HepG2 (cell line): ENCODE results near the gene MCM3AP. TPM values are rescaled to one million over a fixed set of nuclear protein-coding genes. Genes with fewer than 3 reads are reported as not detected.

Experiments used
- DPF2 ChIP-seq: sonication (generic); formaldehyde crosslinking; IDR thresholded peaks from 2 replicates; pipeline ENCODE4 v1.4.0; 2020; ENCODE audit warnings: mild to moderate bottlenecking, low read depth, missing genetic modification reagents, borderline replicate concordance
- FOXK2 ChIP-seq: fragments of 450-650 bp; IDR thresholded peaks from 2 replicates; pipeline ENCODE4 v1.6.1; 2016
- GATAD1 ChIP-seq: IDR thresholded peaks from 2 replicates; pipeline ENCODE4 v1.6.1; 2016; ENCODE audit warnings: missing genetic modification reagents, missing compliant biosample characterization
- MBD4 ChIP-seq: IDR thresholded peaks from 2 replicates; pipeline ENCODE4 v1.6.1; 2012; ENCODE audit warnings: low read length, inconsistent platforms, borderline replicate concordance
- NFE2L1 ChIP-seq: sonication (generic); formaldehyde crosslinking; IDR thresholded peaks from 2 replicates; pipeline ENCODE4 v1.4.0; 2020; ENCODE audit warnings: missing genetic modification reagents, mild to moderate bottlenecking, borderline replicate concordance
- RBM39 ChIP-seq: fragments of 200-400 bp; formaldehyde crosslinking; IDR thresholded peaks from one replicate; pipeline ENCODE4 v1.6.1; 2018; ENCODE audit warnings: antibody characterized with exemption, mild to moderate bottlenecking, low read depth, low read length; ENCODE audit not compliant: poor library complexity, severe bottlenecking
- SALL1 ChIP-seq: sonication (generic); formaldehyde crosslinking; IDR thresholded peaks from 2 replicates; pipeline ENCODE4 v1.8.0; 2022; ENCODE audit warnings: mild to moderate bottlenecking, missing genetic modification reagents
- SMAD1 ChIP-seq: sonication (generic); formaldehyde crosslinking; IDR thresholded peaks from 2 replicates; pipeline ENCODE4 v1.4.0; 2020; ENCODE audit warnings: missing genetic modification reagents, low read depth, mild to moderate bottlenecking, borderline replicate concordance
- TBL1XR1 ChIP-seq: fragments of 150-350 bp; IDR thresholded peaks from 2 replicates; pipeline ENCODE4 v1.6.1; 2014; ENCODE audit warnings: borderline replicate concordance, low read length; ENCODE audit not compliant: partially characterized antibody
- ZFP91 ChIP-seq: sonication (generic); formaldehyde crosslinking; IDR thresholded peaks from 2 replicates; pipeline ENCODE4 v1.9.0; 2022; ENCODE audit warnings: missing genetic modification reagents, mild to moderate bottlenecking, borderline replicate concordance
- ZKSCAN1 ChIP-seq: fragments of 150-350 bp; IDR thresholded peaks from 2 replicates; pipeline ENCODE4 v1.6.1; 2014; ENCODE audit warnings: low read length
- ZMYM3 ChIP-seq: sonication (generic); formaldehyde crosslinking; IDR thresholded peaks from 2 replicates; pipeline ENCODE4 v1.5.1; 2020; ENCODE audit warnings: mild to moderate bottlenecking, missing genetic modification reagents
- ZNF234 ChIP-seq: sonication (generic); formaldehyde crosslinking; conservative IDR thresholded peaks from 2 replicates; pipeline ENCODE4 v1.5.1; 2020; ENCODE audit warnings: mild to moderate bottlenecking, missing genetic modification reagents
- ZNF343 ChIP-seq: sonication (generic); formaldehyde crosslinking; IDR thresholded peaks from 2 replicates; pipeline ENCODE4 v1.4.0; 2020; ENCODE audit warnings: mild to moderate bottlenecking, missing genetic modification reagents
- ZNF629 ChIP-seq: sonication (generic); formaldehyde crosslinking; conservative IDR thresholded peaks from 2 replicates; pipeline ENCODE4 v1.5.0; 2020; ENCODE audit warnings: missing genetic modification reagents
- ZNF761 ChIP-seq: sonication (generic); formaldehyde crosslinking; conservative IDR thresholded peaks from 2 replicates; pipeline ENCODE4 v1.4.0; 2020; ENCODE audit warnings: mild to moderate bottlenecking, missing genetic modification reagents
- ZNF768 ChIP-seq: sonication (generic); formaldehyde crosslinking; IDR thresholded peaks from 2 replicates; pipeline ENCODE4 v1.4.0; 2020; ENCODE audit warnings: missing genetic modification reagents
- ZNF792 ChIP-seq: IDR thresholded peaks from 2 replicates; pipeline ENCODE4 v1.6.1; 2016
- polyA plus RNA-seq, 8 experiments: library from polyadenylated mRNA; depleted of rRNA in 3 of 8; stranded (reverse) in 7 of 8; unstranded in 1 of 8; fragments of >200 nt; fragmentation: Illumina TruSeq in 4 of 8; extraction: Trizol in 4 of 8; gene quantifications; 2 replicates each; pipeline versions ENCODE4 v1.2.1 to v1.2.3, GENCODE V29; 2011 to 2016; ENCODE audit warnings: low read depth in 4 of 8, missing spikeins in 1 of 8, mixed read lengths in 1 of 8; ENCODE audit not compliant: insufficient read depth in 1 of 8
- total RNA-seq, 5 experiments: library from RNA; depleted of rRNA; stranded (reverse); fragments of >200 nt; fragmentation: Illumina TruSeq; extraction: Trizol; gene quantifications; 2 replicates each; pipeline ENCODE4 v1.2.3, GENCODE V29; 2016; ENCODE audit warnings: low read depth in 1 of 5
- TF ChIP-seq, protein P1 (sequence below): sonication (generic); formaldehyde crosslinking; IDR thresholded peaks from 2 replicates; pipeline ENCODE4 v1.4.0; 2020; ENCODE audit warnings: missing genetic modification reagents
- TF ChIP-seq, protein P2 (sequence below): sonication (generic); formaldehyde crosslinking; IDR thresholded peaks from 2 replicates; pipeline ENCODE4 v1.5.1; 2020; ENCODE audit warnings: mild to moderate bottlenecking, missing genetic modification reagents, moderate library complexity
- TF ChIP-seq, protein P3 (sequence below): sonication (generic); formaldehyde crosslinking; IDR thresholded peaks from 2 replicates; pipeline ENCODE4 v1.4.0; 2020; ENCODE audit warnings: missing genetic modification reagents

The MCM3AP gene
- total and polyA plus RNA-seq, 2 of the 13 experiments (the other 11 are each of a cell fraction or from before 2014, with no cell fraction given) = 27.0 to 54.7 TPM

- TF ChIP-seq MBD4 (no peak), NFE2L1 (CRISPR knock-in tag) (no peak), ZMYM3 (CRISPR knock-in tag) (no peak), ZFP91 (peak; percentile 59; the same call in 1 of the 2 replicates), DPF2 (CRISPR knock-in tag) (no peak), GATAD1 (CRISPR knock-in tag) (peak; percentile 78), ZNF629 (CRISPR knock-in tag) (no peak), ZNF761 (no peak), FOXK2 (0 out of 2 replicates have a peak, but pooled peaks have one; percentile 34), ZNF792 (no peak), TBL1XR1 (no peak), ZNF234 (no peak), ZKSCAN1 (no peak), SALL1 (CRISPR knock-in tag) (no peak; the same call in 1 of the 2 replicates), SMAD1 (CRISPR knock-in tag) (no peak), ZNF768 (0 out of 2 replicates have a peak, but pooled peaks have one; percentile 20), ZNF343 (no peak), RBM39 (no peak)
- TF ChIP-seq, protein P1, sequence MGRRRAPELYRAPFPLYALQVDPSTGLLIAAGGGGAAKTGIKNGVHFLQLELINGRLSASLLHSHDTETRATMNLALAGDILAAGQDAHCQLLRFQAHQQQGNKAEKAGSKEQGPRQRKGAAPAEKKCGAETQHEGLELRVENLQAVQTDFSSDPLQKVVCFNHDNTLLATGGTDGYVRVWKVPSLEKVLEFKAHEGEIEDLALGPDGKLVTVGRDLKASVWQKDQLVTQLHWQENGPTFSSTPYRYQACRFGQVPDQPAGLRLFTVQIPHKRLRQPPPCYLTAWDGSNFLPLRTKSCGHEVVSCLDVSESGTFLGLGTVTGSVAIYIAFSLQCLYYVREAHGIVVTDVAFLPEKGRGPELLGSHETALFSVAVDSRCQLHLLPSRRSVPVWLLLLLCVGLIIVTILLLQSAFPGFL = no peak
- TF ChIP-seq, protein P2, sequence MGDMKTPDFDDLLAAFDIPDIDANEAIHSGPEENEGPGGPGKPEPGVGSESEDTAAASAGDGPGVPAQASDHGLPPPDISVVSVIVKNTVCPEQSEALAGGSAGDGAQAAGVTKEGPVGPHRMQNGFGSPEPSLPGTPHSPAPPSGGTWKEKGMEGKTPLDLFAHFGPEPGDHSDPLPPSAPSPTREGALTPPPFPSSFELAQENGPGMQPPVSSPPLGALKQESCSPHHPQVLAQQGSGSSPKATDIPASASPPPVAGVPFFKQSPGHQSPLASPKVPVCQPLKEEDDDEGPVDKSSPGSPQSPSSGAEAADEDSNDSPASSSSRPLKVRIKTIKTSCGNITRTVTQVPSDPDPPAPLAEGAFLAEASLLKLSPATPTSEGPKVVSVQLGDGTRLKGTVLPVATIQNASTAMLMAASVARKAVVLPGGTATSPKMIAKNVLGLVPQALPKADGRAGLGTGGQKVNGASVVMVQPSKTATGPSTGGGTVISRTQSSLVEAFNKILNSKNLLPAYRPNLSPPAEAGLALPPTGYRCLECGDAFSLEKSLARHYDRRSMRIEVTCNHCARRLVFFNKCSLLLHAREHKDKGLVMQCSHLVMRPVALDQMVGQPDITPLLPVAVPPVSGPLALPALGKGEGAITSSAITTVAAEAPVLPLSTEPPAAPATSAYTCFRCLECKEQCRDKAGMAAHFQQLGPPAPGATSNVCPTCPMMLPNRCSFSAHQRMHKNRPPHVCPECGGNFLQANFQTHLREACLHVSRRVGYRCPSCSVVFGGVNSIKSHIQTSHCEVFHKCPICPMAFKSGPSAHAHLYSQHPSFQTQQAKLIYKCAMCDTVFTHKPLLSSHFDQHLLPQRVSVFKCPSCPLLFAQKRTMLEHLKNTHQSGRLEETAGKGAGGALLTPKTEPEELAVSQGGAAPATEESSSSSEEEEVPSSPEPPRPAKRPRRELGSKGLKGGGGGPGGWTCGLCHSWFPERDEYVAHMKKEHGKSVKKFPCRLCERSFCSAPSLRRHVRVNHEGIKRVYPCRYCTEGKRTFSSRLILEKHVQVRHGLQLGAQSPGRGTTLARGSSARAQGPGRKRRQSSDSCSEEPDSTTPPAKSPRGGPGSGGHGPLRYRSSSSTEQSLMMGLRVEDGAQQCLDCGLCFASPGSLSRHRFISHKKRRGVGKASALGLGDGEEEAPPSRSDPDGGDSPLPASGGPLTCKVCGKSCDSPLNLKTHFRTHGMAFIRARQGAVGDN (CRISPR knock-in tag) = peak; percentile 72
- TF ChIP-seq, protein P3, sequence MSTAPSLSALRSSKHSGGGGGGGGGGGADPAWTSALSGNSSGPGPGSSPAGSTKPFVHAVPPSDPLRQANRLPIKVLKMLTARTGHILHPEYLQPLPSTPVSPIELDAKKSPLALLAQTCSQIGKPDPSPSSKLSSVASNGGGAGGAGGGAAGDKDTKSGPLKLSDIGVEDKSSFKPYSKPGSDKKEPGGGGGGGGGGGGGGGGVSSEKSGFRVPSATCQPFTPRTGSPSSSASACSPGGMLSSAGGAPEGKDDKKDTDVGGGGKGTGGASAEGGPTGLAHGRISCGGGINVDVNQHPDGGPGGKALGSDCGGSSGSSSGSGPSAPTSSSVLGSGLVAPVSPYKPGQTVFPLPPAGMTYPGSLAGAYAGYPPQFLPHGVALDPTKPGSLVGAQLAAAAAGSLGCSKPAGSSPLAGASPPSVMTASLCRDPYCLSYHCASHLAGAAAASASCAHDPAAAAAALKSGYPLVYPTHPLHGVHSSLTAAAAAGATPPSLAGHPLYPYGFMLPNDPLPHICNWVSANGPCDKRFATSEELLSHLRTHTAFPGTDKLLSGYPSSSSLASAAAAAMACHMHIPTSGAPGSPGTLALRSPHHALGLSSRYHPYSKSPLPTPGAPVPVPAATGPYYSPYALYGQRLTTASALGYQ (CRISPR knock-in tag) = 0 out of 2 replicates have a peak, but pooled peaks have one; percentile 38
Observed at GRCh38 chr21:46323710-46324389, 38.4 kb upstream of the MCM3AP start, which contains the start of the genes C21orf58 and PCNT (continued).
